ENCODE results near the gene ANXA2R.
A peak's percentile ranks its signal among the peaks of the same experiment; 100 is the strongest.

DNA sequence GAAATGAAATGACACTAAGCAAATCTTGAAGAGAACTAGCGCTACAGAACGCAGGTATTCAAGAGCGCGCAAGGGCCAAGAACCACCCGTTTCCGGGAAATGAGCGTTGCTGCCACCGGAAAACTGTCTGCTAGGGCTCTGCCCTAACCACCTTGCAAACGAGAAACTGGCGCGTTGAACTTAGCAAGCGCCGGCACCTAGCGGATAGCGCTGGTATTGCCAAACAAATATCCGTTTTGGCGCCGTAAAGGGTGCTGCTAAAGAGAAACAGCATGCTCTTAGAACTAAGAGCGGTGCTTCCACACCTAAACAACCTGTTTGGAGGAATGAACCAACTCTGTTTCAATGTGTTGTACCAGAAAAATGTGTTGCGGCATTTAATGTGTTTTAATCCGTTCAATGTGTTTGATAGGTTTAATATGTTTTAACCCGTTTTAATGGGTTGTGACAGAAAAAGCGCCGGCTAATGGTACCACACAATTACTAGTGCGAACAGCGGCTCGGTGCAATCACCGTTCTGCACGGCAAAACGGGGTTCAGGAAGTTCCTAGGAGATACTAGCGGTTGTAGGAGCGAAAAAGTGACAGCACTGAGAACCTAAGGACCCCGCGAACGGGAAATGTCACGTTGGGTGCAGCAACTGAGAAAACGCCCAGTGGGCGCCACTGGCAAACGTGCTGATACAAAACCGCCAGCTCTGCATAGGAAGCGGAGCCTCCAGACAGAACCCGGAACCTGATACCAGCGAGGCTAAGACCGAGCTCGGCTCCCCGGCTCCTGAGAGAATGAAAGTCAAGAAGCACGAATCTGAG is at the start of gene ANXA2R:
- TF ChIP-seq CTCF (IDR thresholded peaks at IDR 0.05) (peak; percentile 86), EZH2 (IDR thresholded peaks at IDR 0.05; ENCODE audit: borderline replicate concordance, insufficient read depth, low read depth, low read length, poor library complexity, severe bottlenecking) (no peak)
